ENCODE results near the gene DGKB.

The DGKB gene

DNA sequence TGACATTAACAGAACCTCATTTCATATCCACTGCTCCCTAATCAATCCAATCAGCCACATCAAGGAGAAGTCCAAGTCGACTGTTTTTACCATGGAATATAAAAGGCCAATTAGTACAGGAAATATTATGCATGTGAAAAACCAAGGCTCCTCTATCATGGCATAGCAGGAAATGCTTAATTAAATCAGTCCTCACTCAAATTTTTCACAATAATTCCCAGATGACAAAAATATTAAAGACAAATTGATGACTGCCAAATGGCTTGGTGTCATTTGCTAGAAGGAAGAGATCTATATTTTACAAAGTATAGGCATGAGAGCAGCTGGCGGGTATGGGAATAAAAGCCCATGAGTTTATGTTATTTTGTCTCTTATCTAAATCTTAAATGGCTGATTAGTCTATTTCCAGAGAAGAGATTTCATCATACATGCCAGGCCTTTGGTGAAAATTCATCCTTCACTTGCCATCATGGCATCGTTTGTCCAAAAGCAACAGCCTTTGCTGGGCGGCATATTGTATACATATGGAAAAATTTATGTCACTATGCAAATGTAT is 219.6 kb downstream of the DGKB start:
- DNase-seq: no peak

DNA sequence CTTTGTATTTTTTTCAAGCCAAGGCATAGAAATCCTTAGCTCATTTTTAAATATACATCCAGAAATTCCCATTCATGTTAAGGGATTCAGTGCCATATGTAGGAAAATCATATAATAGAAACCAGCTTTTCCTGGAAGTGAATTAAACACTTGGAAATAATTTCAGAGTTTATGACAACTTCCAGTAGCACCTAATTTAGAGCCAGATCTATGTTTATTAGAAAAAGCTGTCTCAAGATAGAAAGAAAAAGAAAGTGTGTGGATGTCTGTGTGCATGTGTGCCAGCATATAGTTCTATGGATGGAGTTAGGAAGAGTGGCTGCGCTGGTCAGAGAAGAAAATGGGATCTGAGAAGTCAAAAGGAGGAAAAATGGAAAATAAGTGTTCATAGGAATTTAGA is 225.7 kb downstream of the DGKB start:
- no peak for DNase-seq

GRCh38 chr7:14673202-14673601 is 229.3 kb downstream of the DGKB start:
- DNase-seq: no peak

GRCh38 chr7:14666913-14667312 is 235.6 kb downstream of the DGKB start:
- DNase-seq: no peak

- no peak for DNase-seq
These were observed 236.2 kb downstream of the DGKB start for GRCh38 chr7:14666304-14666703.

DNA sequence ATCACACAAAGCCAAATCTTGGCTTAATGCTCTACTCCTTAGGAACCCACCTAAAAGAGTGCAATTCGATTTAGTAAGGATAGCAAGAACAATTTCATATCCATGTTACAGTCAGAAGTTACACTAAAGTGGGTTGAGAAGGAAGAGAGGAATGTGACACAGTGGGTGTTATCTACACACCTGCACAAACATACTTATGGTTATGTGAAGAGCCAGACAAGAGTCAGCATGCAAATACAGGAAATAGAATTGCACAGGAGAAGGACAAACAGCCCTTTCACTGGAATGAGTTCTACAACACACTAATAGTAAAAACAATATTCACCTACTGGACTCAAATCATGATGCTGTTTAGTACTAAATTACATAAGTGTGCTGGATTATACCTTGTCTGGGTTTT is 262.8 kb downstream of the DGKB start:
- no peak for DNase-seq

- DNase-seq: no peak
These were observed 263.2 kb downstream of the DGKB start for GRCh38 chr7:14639329-14639728.

DNA sequence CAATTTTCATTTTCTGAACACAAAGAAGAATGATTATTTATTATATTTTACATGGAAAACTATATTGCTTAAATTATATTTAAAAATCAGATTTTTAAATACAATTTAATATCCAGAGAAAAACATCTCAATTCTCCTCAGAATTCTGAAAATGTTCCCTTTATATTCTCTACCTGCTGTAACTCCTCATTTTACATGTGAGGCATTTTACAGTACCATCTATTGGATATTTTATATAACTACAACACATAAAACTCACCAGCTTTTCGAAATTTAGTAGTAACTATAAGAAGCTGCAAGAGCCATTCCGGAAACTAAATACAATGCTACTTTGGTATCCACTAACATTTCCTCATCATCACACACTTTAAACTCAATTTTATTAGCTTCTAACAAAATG is 264.6 kb downstream of the DGKB start:
- no peak for DNase-seq

GRCh38 chr7:14635955-14636354 is 266.6 kb downstream of the DGKB start:
- DNase-seq: no peak

DNA sequence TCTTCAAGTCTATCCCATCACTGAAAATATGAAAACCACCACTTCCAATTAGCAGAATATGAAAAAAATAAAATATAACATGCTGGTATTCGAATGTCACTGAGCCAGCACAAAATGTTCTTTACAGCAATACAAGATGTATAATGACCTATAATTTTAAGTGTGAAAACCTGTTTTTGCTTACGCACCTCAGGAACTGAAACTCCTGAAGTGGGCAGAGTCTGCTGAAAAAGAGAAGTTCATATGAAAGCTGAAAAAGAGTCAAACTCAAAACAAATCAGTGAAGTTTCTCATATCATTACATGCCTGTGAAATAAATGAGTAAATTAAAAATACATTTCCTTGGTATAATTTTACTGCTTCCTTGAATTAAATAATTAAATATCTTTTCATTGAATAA is 272.5 kb downstream of the DGKB start:
- DNase-seq: no peak

- no peak for DNase-seq
These were observed 274.0 kb downstream of the DGKB start for GRCh38 chr7:14628516-14628915.

GRCh38 chr7:14626076-14626475 is 276.5 kb downstream of the DGKB start:
- DNase-seq: no peak

- DNase-seq: no peak
These were observed 280.0 kb downstream of the DGKB start for GRCh38 chr7:14622559-14622958.

DNA sequence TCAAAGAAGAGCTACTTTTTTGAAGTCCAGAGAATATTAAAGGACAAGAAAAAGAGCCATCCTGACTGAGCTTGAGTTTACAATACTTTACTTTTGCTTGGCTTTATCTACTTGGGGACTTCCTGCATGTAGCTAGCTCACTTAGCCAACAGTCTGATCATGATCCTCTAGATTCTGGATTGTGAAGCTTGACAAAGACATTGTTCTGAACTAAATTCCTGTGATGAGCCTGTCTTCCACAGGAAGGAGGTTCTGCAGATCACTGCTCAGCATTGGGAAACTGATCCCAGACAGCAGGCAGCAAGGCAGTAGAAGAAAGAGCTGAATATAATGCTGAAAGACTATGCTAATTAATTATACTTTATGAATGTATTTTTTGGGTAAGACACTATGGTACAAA is 296.4 kb downstream of the DGKB start:
- no peak for DNase-seq

DNA sequence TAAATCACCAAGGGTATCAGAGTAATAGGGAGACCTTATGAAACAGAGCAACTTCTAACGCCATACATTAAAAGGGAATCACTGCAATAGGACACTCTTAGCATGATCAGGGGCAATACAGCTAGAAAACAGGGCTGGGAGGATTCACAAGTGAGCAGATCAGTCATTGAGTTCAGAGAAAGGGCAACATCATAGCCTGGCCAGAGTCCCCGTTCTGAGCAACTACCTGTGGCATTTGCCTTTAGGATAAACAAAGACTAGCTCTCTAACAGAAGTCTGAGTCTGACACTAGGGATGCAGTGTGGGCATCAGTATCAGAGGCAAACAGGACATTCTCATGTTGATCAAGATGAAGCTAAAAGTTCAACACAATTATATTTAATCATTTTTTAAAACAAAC is 297.9 kb downstream of the DGKB start:
- no peak for DNase-seq

GRCh38 chr7:14602851-14603250 is 299.7 kb downstream of the DGKB start:
- DNase-seq: no peak

DNA sequence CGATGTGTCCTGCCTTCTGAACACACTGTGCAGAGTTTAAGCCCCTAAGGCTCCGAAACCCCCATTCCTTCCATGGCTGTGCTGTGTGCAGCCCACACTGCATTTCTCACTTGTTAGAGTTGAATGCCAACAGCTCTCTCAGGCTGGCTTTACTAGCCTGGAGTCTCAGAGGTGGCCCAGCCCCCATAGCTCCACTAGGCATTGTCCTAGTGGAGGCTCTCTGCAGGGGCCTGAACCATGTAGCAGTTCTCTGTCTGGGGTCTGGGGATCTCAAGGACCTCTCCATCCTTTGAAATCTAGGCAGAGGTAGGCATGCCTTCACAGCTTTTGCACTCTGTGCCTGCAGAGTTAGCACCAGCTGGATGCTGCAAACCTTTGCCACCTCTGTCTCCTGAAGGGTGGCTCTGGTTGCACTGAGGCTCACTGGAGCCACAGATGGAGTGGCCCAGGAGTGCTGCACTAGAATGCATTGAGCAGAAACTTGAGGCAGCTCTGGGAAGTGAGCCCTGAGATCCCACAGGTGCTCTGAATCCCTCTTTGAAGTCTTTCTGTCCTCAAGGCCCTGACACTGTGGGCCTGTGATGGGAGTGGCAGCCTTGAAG is 301.7 kb downstream of the DGKB start:
- no peak for DNase-seq

DNA sequence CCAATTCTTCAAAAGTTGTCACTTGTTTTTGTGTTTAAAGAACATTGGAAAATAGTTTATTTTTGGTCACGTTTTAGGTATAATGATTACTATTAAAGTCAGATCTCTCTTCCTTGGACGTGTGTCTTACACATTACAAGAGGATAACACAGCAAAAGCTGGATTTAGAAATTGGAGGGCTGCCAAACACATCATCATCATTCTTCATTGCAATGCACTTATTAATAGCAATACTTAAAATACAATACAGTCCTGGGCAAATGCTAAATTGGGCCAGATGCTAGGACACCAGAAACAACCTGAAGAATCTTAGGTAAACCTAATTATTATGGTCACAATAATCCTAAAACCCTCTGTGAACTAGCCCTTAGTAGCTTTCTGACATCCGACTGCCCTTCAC is 303.6 kb downstream of the DGKB start:
- DNase-seq: no peak

DNA sequence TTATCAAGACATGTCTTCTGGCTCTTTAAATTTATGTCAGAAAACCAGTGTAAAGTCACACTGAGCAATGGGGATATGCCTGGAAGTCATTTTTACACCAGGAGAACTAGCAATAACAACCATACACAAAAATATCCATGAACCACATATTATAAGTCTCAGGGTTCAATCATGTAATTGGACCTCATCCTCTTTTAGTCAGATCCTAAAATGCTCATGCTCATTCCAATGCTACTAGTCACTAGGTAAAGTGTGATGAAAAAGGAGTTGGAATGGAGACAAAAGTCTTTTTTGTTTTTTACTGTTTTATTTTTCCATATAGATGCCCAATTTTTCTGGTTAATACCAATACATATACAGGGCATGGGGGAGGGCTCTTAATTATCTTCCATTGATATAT is 306.1 kb downstream of the DGKB start:
- no peak for DNase-seq

GRCh38 chr7:14590206-14590605 is 312.3 kb downstream of the DGKB start:
- no peak for DNase-seq

DNA sequence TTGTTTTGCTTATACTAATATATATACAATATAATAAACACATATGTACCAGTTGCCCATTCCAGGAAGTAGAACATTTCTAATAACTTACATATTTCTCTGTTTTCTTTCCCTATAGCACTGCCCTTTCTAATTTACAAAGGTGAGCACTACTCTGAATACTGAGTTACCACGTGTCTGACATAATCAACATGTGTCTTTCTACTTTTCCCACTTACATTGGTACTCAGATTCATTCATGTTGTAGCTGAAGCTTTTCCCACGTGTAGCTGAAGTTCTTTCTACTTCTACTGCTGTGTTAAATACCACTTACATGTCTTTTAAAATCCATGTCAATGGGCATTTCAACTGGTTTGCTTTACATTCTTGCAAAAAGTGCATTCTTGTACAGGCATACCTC is 317.3 kb downstream of the DGKB start:
- no peak for DNase-seq

- no peak for DNase-seq
These were observed 319.0 kb downstream of the DGKB start for GRCh38 chr7:14583518-14583917.

DNA sequence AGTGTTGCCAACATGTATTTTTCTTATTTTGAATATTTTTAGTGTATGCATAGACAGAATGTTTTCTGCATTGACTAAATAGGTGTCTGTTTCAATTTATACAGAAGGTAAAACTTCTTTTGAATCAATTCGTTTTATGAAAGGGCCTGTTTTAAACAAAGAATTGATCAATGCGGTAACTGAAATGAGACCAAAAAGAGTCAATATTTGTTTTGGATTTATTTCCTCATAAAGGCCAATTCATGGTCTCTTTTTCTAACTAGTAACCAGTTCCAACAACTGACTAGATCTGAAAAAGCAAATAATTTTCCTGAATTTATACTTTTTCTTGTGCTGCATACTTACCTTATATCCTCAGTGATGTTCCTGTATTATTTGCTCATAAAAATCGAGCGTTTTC is 320.5 kb downstream of the DGKB start:
- DNase-seq: no peak

- DNase-seq: no peak
These were observed 322.6 kb downstream of the DGKB start for GRCh38 chr7:14579971-14580370.

DNA sequence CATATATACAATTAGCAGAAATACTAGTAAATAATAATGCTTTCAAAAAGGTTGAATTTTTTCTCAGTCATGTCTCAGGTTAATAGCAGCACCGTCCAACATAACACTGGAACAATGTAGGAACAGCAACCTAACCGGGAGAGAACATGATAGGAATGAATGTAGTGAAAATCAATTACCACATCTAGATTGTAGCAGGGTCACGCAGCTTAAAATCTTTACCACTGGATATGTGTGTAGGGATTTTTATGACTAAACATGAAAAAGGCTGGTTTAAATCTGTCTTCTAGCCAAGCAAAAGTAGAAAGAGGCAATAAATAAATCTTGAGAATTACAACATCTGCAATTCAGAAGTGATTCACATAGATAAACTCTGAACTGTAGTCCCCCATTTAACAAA is 326.0 kb downstream of the DGKB start:
- no peak for DNase-seq
